ENCODE data around the gene CDC42SE2.

DNA sequence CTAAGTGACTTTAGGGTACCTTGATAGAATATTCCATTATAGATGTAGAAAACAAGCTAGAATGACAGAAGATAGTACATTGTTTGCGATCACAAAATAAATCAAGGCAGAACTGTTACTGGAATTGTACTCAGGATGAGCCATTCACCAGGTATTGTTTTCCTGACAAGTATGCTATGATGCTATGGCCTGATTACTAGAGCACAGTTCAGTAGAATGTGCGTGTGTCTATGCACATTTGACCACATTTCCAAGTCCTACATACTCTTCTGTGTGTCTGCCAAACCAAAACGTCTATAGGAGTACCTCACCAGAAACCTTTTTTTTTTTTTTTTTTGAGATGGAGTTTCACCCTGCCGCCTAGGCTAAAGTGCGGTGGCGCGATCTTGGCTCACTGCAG is 43.3 kb upstream of the CDC42SE2 start:
- TF ChIP-seq, protein P1, sequence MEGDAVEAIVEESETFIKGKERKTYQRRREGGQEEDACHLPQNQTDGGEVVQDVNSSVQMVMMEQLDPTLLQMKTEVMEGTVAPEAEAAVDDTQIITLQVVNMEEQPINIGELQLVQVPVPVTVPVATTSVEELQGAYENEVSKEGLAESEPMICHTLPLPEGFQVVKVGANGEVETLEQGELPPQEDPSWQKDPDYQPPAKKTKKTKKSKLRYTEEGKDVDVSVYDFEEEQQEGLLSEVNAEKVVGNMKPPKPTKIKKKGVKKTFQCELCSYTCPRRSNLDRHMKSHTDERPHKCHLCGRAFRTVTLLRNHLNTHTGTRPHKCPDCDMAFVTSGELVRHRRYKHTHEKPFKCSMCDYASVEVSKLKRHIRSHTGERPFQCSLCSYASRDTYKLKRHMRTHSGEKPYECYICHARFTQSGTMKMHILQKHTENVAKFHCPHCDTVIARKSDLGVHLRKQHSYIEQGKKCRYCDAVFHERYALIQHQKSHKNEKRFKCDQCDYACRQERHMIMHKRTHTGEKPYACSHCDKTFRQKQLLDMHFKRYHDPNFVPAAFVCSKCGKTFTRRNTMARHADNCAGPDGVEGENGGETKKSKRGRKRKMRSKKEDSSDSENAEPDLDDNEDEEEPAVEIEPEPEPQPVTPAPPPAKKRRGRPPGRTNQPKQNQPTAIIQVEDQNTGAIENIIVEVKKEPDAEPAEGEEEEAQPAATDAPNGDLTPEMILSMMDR (IDR thresholded peaks at IDR 0.05), result no peak
- TF ChIP-seq POLR2A (IDR thresholded peaks at IDR 0.05), result no peak
- no peak for TF ChIP-seq EP300 (IDR thresholded peaks at IDR 0.05)
- no peak for TF ChIP-seq POLR2AphosphoS5 (IDR thresholded peaks at IDR 0.05)
